Ovary (tissue), 10 donors: ENCODE results near the gene KCNK2. TPM values are rescaled to one million over a fixed set of nuclear protein-coding genes. Genes with fewer than 3 reads are reported as not detected.

Experiments used
- DNase-seq, 5 donors: peaks; one replicate each; pipeline ENCODE4 v3.0.0-alpha.2; 2019 to 2020
- H3K27ac ChIP-seq, 2 donors: fragments of 200-600 bp; one replicate each; pipeline versions ENCODE4 v1.5.1 to v1.8.0; 2019 to 2022
- H3K27me3 ChIP-seq: fragments of 200-600 bp; one replicate; pipeline ENCODE4 v1.8.0; 2022
- H3K36me3 ChIP-seq: fragments of 200-600 bp; sonication (generic); one replicate; pipeline ENCODE4 v1.5.1; 2019
- H3K4me1 ChIP-seq: one replicate; pipeline ENCODE4 v1.8.1; 2013; ENCODE audit warnings: mild to moderate bottlenecking, moderate library complexity; ENCODE audit not compliant: insufficient read depth
- H3K4me3 ChIP-seq: fragments of 200-600 bp; sonication (generic); one replicate; pipeline ENCODE4 v1.5.1; 2017
- H3K9me3 ChIP-seq, 2 donors: fragments of 200-600 bp in 1 of 2; sonication (generic) in 1 of 2; one replicate each; pipeline versions ENCODE4 v1.5.1 to v1.8.1; 2013 to 2019; ENCODE audit warnings: mild to moderate bottlenecking in 1 of 2, moderate library complexity in 1 of 2
- EP300 ChIP-seq: sonication (generic); formaldehyde crosslinking; IDR thresholded peaks from one replicate; pipeline ENCODE4 v1.6.1; 2017; ENCODE audit warnings: antibody characterized with exemption
- POLR2A ChIP-seq: fragments of 450-650 bp; IDR thresholded peaks from one replicate; pipeline ENCODE4 v1.6.1; 2017; ENCODE audit warnings: antibody characterized with exemption, mild to moderate bottlenecking, moderate library complexity
- WGBS, 3 donors: extraction: QIAGEN DNeasy Blood & Tissue Kit in 1 of 3; methylation state at CpG; one replicate each; pipeline versions ENCODE4 v1.1.5 to v1.1.7; 2013 to 2017; 5-methylcytosine and 5-hydroxymethylcytosine counted together
- intact Hi-C, 4 donors: fragments of 100-400 bp; cut with DNase I; formaldehyde crosslinking; loops; one replicate each; pipeline versions ENCODE4 v1.11.0 to v1.15.1; 2022 to 2023
- long read RNA-seq, 3 donors: library from polyadenylated mRNA in 2 of 3; unstranded in 2 of 3; transcript quantifications; one replicate each; pipeline ENCODE4 v2.0.0 and lab custom pipeline, GENCODE V29; 2021 to 2026
- polyA plus RNA-seq, 2 donors: library from polyadenylated mRNA; stranded (reverse); fragments of 200-250 nt in 1 of 2; fragments of 350-450 nt in 1 of 2; fragmentation: Illumina TruSeq in 1 of 2; extraction: RNeasy Lipid Tissue Mini Kit (QIAGEN cat#74804) in 1 of 2; gene quantifications; one replicate each; pipeline ENCODE4 v1.2.3, GENCODE V29; 2013 to 2014
- total RNA-seq, 7 donors: library from RNA; depleted of rRNA in 2 of 7; stranded (reverse); fragments of >200 nt in 2 of 7; fragmentation: NEBNext Ultra II Directional in 3 of 7; extraction: Animal tissue kit (Norgen Biotek cat#: 25700) in 3 of 7; gene quantifications; one replicate each; pipeline versions ENCODE4 v1.1.0 to v1.2.4, GENCODE V29; 2016 to 2023
- TF ChIP-seq, protein P1 (sequence below), 3 donors: fragments of 450-650 bp in 2 of 3; fragments of 200-600 bp in 1 of 3; IDR thresholded peaks; one replicate each; pipeline versions ENCODE4 v1.5.1 to v1.8.0; 2016 to 2022; ENCODE audit warnings: antibody characterized with exemption in 3 of 3, mild to moderate bottlenecking in 1 of 3
- donor health status: DM: no; HTN: no; CAD: no; lungs with moderate emphysema.
- donor health status: DM: no; HTN: no; CAD: no.
- donor health status: Bipolar disorder and iron deficiency.
- donor health status: DM: yes; HTN: yes; CAD: no.
- donor health status: DM: no; HTN: no; CAD: no.
- donor health status: DM: yes; HTN: yes; CAD: no.

The KCNK2 gene, protein sequence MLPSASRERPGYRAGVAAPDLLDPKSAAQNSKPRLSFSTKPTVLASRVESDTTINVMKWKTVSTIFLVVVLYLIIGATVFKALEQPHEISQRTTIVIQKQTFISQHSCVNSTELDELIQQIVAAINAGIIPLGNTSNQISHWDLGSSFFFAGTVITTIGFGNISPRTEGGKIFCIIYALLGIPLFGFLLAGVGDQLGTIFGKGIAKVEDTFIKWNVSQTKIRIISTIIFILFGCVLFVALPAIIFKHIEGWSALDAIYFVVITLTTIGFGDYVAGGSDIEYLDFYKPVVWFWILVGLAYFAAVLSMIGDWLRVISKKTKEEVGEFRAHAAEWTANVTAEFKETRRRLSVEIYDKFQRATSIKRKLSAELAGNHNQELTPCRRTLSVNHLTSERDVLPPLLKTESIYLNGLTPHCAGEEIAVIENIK
- 10 to 100 TPM in 1 of 7 donors, 1 to 10 TPM in 5, under 1 TPM in 1; 0.83 to 13.0 (median 2.4) TPM for total RNA-seq
- under 1 TPM; 0.36 to 0.93 TPM for polyA plus RNA-seq
- long read RNA-seq, donor 1, partial matches to known transcripts: 1 of 8 reads
- long read RNA-seq, donor 1, other reads (novel, unspliced or antisense): 4 of 8 reads
- long read RNA-seq, donor 2: 0 reads
- long read RNA-seq, donor 3, partial matches to known transcripts: 0 of 1 reads
- long read RNA-seq, donor 3, other reads (novel, unspliced or antisense): 1 of 1 reads

DNA sequence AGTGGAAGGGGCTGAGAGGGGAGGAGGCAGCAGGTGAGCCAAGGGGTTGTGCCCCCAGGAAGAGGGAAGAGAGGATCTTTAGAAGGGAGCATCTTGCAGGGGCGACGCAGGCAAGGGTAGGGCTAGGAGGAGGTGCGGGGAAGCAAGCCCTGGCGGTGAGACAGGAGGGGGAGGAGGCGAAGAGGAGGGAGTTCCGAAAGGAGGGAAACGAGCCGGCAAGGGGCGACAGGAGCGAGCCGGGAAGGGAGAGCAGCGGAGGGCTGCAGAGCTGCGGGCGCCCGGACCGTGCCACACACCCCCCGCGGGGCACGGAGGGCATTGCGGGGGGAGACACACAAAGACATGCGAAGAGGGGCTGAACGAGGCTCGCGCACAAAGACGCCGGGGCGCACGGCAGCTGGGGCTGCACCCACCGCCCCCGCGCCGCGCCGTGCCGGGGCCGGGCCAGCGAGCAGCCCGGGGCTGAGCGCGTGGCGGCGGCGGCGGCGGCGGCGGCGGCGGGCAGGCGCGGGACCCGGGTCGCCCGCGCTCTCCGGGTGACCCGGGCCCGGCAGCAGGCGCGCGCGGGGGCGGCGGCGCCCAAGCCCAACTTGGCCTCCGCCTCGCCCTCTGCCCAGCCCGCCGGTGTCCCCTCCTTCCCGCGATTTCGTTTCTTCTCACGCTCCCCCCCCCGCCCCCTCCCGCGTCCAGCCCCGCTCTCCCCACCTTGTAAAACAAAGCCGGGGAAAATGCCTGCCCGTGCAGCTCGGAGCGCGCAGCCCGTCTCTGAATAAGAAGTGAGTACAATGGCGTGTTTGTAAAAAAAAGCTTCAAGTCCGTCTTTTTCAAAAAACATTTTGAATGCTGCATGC, at the start of gene KCNK2:
KCNK2 (plus strand) TSS at position 206 of the 851 bp plus-strand sequence. CDS start 649 bp downstream, outside the sequence.
- WGBS, 3 donors: 1% methylated on average over 54 to 85 of the region's 85 CpGs
- no peaks in the 10 kb centered on the region for H3K27me3 ChIP-seq
- no peaks in the 10 kb centered on the region for H3K36me3 ChIP-seq
- peak in 3 of 5 donors; percentile 39 to 46 (median 41) for DNase-seq
- TF ChIP-seq POLR2A (no peak), EP300 (no peak)
- TF ChIP-seq, protein P1, sequence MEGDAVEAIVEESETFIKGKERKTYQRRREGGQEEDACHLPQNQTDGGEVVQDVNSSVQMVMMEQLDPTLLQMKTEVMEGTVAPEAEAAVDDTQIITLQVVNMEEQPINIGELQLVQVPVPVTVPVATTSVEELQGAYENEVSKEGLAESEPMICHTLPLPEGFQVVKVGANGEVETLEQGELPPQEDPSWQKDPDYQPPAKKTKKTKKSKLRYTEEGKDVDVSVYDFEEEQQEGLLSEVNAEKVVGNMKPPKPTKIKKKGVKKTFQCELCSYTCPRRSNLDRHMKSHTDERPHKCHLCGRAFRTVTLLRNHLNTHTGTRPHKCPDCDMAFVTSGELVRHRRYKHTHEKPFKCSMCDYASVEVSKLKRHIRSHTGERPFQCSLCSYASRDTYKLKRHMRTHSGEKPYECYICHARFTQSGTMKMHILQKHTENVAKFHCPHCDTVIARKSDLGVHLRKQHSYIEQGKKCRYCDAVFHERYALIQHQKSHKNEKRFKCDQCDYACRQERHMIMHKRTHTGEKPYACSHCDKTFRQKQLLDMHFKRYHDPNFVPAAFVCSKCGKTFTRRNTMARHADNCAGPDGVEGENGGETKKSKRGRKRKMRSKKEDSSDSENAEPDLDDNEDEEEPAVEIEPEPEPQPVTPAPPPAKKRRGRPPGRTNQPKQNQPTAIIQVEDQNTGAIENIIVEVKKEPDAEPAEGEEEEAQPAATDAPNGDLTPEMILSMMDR (IDR thresholded peaks at IDR 0.05): no peak
- H3K4me1 ChIP-seq: no peaks in the 10 kb centered on the region
- H3K9me3 ChIP-seq: no peaks in the 10 kb centered on the region
- H3K27ac ChIP-seq: no peak within 1 kb of the TSS
- intact Hi-C loops: no loop called here
- peak within 1 kb of the TSS; percentile 14 for H3K4me3 ChIP-seq

DNA sequence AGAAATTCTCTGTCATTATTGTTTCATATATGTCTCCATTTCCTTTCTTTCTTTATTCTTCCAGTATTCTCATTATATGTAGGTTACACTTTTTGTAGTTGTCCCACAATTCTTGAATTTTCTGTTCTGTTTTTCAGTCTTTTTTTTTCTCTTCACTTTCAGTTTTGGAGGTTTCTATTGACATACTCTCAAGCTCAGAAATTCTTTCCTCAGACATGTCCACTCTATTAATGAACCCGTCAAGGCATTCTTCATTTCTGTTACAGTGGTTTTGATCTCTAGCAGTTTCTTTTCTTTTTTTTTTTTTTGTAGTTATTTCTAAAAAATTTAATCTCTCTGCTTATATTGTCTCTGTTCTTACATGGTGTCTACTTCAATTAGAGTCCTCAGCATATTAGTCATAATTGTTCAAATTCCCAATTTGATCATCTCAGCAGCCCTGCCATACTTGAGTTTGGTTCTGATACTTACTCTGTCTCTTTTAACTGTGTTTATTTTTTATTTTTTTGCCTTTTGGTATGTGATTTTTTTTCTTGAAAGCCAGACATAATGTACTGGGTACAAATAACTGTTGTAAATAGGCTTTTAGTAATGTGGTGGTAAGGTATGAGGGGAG, 49.5 kb upstream of the KCNK2 start:
- intact Hi-C loops: no loop called here
- TF ChIP-seq POLR2A (no peak), EP300 (no peak)
- TF ChIP-seq, protein P1 (IDR thresholded peaks at IDR 0.05): no peak
- no peak overlapping the region for H3K27ac ChIP-seq
- H3K27me3 ChIP-seq: no peaks in the 10 kb centered on the region
- no peak for DNase-seq
- H3K9me3 ChIP-seq: no peaks in the 10 kb centered on the region
- WGBS, 3 donors: 81 to 88% (median 86%) methylated on average over 1 of the region's 1 CpG
- no peaks in the 10 kb centered on the region for H3K4me1 ChIP-seq
- H3K36me3 ChIP-seq: no peaks in the 10 kb centered on the region
- H3K4me3 ChIP-seq: no peak overlapping the region

DNA sequence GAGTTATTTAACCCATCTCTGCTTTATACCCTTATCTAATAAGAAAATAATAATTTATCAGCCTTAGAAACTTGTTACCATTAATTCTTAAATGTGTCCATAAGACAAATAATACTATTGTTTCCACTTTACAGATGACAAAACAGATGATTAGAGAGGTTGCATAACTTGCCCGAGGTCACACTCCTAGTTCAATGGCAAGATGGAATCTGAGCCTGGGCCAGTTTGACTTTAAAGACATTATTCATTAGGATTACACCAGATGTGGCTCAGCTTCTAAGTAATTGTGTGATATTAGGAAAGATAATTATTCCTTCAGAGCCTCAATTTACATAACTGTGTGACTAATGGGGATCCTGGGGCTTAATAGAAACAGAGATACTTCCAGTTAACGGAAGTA, 42.3 kb upstream of the KCNK2 start:
- intact Hi-C loops: no loop called here
- H3K36me3 ChIP-seq: no peaks in the 10 kb centered on the region
- H3K27me3 ChIP-seq: no peaks in the 10 kb centered on the region
- H3K27ac ChIP-seq: no peak overlapping the region
- no peak for DNase-seq
- 67 to 80% (median 74%) methylated on average over 2 of the region's 2 CpGs for WGBS, 3 donors
- no peaks in the 10 kb centered on the region for H3K4me1 ChIP-seq
- no peak overlapping the region for H3K4me3 ChIP-seq
- TF ChIP-seq, protein P1 (IDR thresholded peaks at IDR 0.05): no peak
- TF ChIP-seq EP300: no peak
- TF ChIP-seq POLR2A: no peak
- no peaks in the 10 kb centered on the region for H3K9me3 ChIP-seq

DNA sequence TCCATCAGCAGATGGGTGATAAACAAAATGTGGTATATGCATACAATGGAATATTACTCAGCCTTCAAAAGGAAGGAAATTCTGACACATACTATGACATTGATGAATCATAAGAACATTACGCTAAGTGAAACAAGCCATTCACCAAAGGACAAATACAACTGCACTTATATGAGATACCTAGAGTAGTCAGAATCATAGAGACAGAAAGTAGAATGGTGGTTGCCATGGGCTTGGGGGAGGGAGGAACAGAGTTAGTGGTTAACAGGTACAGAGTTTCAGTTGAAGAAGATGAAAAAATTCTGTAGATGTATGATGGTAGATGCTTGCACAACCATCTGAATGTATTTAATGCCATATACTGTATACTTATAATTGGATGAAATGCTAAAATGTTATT, 39.1 kb upstream of the KCNK2 start:
- no peak for TF ChIP-seq EP300
- no peak for TF ChIP-seq POLR2A
- TF ChIP-seq, protein P1 (IDR thresholded peaks at IDR 0.05): no peak
- WGBS, 3 donors: 88 to 94% (median 89%) methylated on average over 1 of the region's 1 CpG
- no peaks in the 10 kb centered on the region for H3K9me3 ChIP-seq
- no peaks in the 10 kb centered on the region for H3K36me3 ChIP-seq
- no peaks in the 10 kb centered on the region for H3K4me1 ChIP-seq
- H3K27me3 ChIP-seq: no peaks in the 10 kb centered on the region
- intact Hi-C loops: no loop called here
- no peak overlapping the region for H3K27ac ChIP-seq
- H3K4me3 ChIP-seq: no peak overlapping the region
- no peak for DNase-seq
